C4-2B (cell line): ENCODE data around the gene MID1.

ENCODE experiments used
- CTCF ChIP-seq: fragments of 450-650 bp; conservative IDR thresholded peaks from 2 replicates; pipeline ENCODE4 v1.5.1; 2017; ENCODE audit warnings: mild to moderate bottlenecking
- ZFX ChIP-seq: fragments of 450-650 bp; IDR thresholded peaks from 2 replicates; pipeline ENCODE4 v1.6.1; 2017

GRCh38 chrX:10654960-10655359, 34.6 kb upstream of the MID1 start:
- TF ChIP-seq CTCF, result no peak
- TF ChIP-seq ZFX, result no peak
